Activated CD8-positive, alpha-beta memory T cell treated with anti-CD3 and anti-CD28 coated beads for 24 hours (primary cell): Measurements from ENCODE around the gene ARHGAP25.

Experiments
- DNase-seq: peaks from one replicate; pipeline ENCODE4 v3.0.0-alpha.2; 2020

ARHGAP25 gene

GRCh38 chr2:68744366-68744912 lies 9.8 kb downstream of the ARHGAP25 start:
- DNase-seq: no peak

- DNase-seq: no peak
These were observed 10.4 kb downstream of the ARHGAP25 start for GRCh38 chr2:68745006-68745405.

GRCh38 chr2:68746408-68746807 lies 11.8 kb downstream of the ARHGAP25 start:
- peak; percentile 46 for DNase-seq

GRCh38 chr2:68747413-68747812 lies 12.8 kb downstream of the ARHGAP25 start:
- DNase-seq: peak; percentile 52

GRCh38 chr2:68747900-68748299 lies 13.3 kb downstream of the ARHGAP25 start:
- no peak for DNase-seq

GRCh38 chr2:68748568-68748967 lies 14.0 kb downstream of the ARHGAP25 start:
- DNase-seq: no peak

- DNase-seq: no peak
These were observed 14.7 kb downstream of the ARHGAP25 start for GRCh38 chr2:68749345-68749744.

- DNase-seq: no peak
These were observed 16.2 kb downstream of the ARHGAP25 start for GRCh38 chr2:68750592-68751396.

- DNase-seq: peak; percentile 97
These were observed 17.1 kb downstream of the ARHGAP25 start for GRCh38 chr2:68751397-68752339.

- no peak for DNase-seq
These were observed 18.7 kb downstream of the ARHGAP25 start for GRCh38 chr2:68753318-68753717.

- DNase-seq: no peak
These were observed 20.5 kb downstream of the ARHGAP25 start for GRCh38 chr2:68755071-68755470.

- DNase-seq: no peak
These were observed 21.6 kb downstream of the ARHGAP25 start for GRCh38 chr2:68756178-68756577.

- no peak for DNase-seq
These were observed 22.5 kb downstream of the ARHGAP25 start for GRCh38 chr2:68757081-68757480.

- no peak for DNase-seq
These were observed 27.5 kb downstream of the ARHGAP25 start for GRCh38 chr2:68762100-68762499.

- no peak for DNase-seq
These were observed 28.1 kb downstream of the ARHGAP25 start for GRCh38 chr2:68762665-68763064.

GRCh38 chr2:68764041-68764805 lies 29.6 kb downstream of the ARHGAP25 start:
- DNase-seq: no peak

GRCh38 chr2:68764806-68765311 lies 30.2 kb downstream of the ARHGAP25 start:
- no peak for DNase-seq

GRCh38 chr2:68765739-68766375 lies 31.2 kb downstream of the ARHGAP25 start:
- no peak for DNase-seq

GRCh38 chr2:68766376-68766845 lies 31.8 kb downstream of the ARHGAP25 start:
- DNase-seq: peak; percentile 78

GRCh38 chr2:68767031-68767961 lies 32.7 kb downstream of the ARHGAP25 start:
- DNase-seq: peak; percentile 78

- no peak for DNase-seq
These were observed 33.4 kb downstream of the ARHGAP25 start for GRCh38 chr2:68767996-68768395.
